ENCODE data around the gene PARVB.

- TF ChIP-seq, protein P1, sequence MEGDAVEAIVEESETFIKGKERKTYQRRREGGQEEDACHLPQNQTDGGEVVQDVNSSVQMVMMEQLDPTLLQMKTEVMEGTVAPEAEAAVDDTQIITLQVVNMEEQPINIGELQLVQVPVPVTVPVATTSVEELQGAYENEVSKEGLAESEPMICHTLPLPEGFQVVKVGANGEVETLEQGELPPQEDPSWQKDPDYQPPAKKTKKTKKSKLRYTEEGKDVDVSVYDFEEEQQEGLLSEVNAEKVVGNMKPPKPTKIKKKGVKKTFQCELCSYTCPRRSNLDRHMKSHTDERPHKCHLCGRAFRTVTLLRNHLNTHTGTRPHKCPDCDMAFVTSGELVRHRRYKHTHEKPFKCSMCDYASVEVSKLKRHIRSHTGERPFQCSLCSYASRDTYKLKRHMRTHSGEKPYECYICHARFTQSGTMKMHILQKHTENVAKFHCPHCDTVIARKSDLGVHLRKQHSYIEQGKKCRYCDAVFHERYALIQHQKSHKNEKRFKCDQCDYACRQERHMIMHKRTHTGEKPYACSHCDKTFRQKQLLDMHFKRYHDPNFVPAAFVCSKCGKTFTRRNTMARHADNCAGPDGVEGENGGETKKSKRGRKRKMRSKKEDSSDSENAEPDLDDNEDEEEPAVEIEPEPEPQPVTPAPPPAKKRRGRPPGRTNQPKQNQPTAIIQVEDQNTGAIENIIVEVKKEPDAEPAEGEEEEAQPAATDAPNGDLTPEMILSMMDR (IDR thresholded peaks at IDR 0.05), result no peak
- no peak for TF ChIP-seq POLR2A (IDR thresholded peaks at IDR 0.05)
Observed at GRCh38 chr22:44039566-44040171, 15.6 kb downstream of the PARVB start.

Data from uterus (tissue), 2 donors.